Embryonic facial prominence (tissue), 1 donor: Measurements from ENCODE around the gene POLE3.
A peak's percentile ranks its signal among the peaks of the same experiment; 100 is the strongest.
"Not testable (repeated sequence)": the region's sequence is repeated elsewhere in the genome, so short reads cannot be mapped to it uniquely, and the experiment has no call there.

Source experiments
- DNase-seq: peaks from one replicate; pipeline ENCODE4 v3.0.0-alpha.2; 2016; ENCODE audit errors: extremely low spot score

Gene POLE3

GRCh38 chr9:113376634-113377567 is 33.6 kb downstream of the POLE3 start, which contains the start of gene HDHD3:
TSS of gene HDHD3 (minus strand) at chr9:113376986. CDS start at chr9:113374354, 2,632 bp downstream.
- peak; percentile 50 for DNase-seq

- no peak for DNase-seq
Observed at GRCh38 chr9:113375057-113376023, 35.1 kb downstream of the POLE3 start.

- DNase-seq: no peak
Observed at GRCh38 chr9:113373676-113374392, 36.6 kb downstream of the POLE3 start.

- no peak for DNase-seq
Observed at GRCh38 chr9:113373256-113373655, 37.2 kb downstream of the POLE3 start.

DNA sequence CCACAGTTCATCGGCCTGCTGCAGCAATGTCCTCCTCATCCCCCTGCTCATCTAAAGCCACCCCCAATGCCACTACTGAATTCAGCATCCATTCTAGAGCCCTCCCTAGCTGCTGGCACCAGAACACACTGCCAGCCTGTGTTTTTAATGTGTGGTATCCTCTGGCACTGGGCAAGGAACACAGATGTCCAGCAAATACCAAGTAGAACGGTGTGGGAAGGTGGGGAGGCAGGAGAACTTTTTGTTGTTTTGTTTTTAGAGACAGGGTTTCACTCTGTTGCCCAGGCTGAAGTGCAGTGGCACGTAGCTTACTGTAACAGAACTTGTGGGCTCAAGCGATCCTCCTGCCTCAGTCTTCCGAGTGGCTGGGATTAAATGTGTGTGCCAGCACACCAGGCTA is 38.4 kb downstream of the POLE3 start:
- DNase-seq: no peak

DNA sequence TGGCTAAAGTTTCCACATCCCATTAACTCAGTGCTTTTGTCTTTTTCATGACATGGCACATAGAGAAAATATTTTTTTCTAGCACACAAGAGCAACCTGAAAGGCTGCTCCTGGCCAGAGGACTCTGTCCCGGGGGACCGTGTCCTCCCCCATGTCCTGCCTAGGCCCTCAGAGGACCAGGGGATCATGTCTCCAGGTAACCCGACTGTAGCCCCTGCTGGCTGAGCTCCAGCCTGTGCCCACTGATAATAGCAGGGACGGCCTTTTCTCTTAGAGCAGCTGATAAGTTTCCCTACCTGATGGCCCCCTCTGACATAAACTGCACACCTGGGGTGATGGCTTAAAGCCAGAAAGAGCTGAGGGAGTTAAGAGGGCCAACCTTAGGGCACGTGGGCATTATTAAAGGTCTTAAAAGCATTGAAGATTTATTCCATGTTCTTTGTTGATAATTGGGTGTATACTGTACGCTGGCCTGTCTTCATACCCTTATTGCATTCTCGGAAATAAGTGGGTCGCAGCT is 39.6 kb downstream of the POLE3 start:
- DNase-seq: no peak

DNA sequence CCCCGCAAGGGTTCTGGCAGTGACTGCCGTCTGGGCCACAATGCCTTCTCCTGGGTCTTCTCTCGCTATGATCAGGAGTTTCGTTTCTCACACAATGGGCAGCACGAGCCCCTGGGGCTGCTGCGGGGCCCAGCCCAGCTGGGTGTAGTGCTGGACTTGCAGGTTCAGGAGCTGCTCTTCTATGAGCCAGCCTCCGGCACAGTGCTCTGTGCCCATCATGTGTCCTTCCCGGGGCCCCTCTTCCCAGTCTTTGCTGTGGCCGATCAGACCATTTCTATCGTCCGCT is 40.7 kb downstream of the POLE3 start:
- no peak for DNase-seq

- no peak for DNase-seq
Observed at GRCh38 chr9:113368982-113369854, 41.3 kb downstream of the POLE3 start.

- DNase-seq: no peak
Observed at GRCh38 chr9:113368348-113368981, 42.0 kb downstream of the POLE3 start.

GRCh38 chr9:113365652-113366051 is 44.8 kb downstream of the POLE3 start:
- not testable (repeated sequence) for DNase-seq

GRCh38 chr9:113364951-113365350 is 45.5 kb downstream of the POLE3 start:
- no peak for DNase-seq

DNA sequence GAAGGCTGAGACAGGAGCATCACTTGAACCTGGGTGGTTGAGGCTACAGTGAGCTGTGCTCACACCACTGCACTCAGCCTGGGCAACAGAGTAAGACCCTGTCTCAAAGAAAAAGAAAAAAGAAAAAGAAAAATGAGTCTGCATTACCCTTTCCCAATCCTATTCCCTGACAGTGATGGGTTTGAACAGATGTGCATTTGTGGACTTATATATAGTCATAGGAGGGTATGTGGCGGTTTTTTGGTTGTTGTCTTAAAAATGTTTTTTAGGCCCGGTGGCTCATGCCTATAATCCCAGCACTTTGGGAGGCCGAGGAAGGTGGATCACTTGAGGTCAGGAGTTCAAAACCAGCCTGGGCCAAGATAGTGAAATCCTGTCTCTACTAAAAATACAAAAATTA is 47.1 kb downstream of the POLE3 start:
- DNase-seq: no peak

- no peak for DNase-seq
Observed at GRCh38 chr9:113361304-113362018, 49.0 kb downstream of the POLE3 start.

DNA sequence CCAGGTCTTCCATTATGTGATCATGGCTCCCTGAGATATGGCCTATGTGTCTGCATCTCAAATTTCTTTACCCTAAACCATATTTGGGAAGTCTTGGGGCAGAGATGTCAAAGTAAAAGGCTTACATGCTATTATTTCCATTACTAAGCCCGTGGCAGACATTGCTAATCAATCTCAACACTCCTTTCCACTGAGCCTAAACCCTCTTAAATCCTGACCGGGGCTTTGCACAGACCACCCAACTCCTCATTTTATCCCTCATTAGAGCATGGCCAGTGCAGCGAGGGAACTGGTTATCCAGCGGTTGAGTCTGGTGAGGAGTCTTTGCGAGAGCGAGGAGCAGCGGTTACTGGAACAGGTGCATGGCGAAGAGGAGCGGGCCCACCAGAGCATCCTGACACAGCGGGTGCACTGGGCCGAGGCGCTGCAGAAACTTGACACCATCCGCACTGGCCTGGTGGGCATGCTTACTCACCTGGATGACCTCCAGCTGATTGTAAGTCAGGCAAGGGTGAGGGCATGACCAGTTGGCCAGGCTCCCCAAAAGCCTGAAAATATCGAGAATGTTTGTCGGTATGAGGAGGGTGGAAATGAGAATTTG is 50.1 kb downstream of the POLE3 start:
- no peak for DNase-seq

DNA sequence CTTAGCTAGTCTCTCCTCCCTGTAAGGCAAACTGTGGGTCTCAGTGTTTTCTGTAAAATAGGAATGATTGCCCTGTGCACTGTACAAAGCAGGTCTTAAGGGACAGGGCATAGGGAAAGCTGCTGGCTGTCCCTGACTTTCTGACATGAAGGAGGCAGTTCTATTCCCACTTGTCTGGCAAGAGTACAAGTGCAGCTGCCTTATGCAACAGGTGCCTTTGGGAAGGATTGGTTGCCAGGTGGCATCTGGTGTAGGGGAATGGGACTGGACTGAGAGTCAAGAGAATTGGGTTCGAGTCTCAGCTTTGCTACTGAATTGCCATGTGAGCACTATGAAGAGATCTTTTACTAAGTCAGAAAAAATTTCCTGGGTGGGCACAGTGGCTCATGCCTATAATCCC is 51.1 kb downstream of the POLE3 start:
- DNase-seq: no peak
